HG02798 (cell line): Measurements from ENCODE around the gene NXNL1.
"Not testable (repeated sequence)": the region's sequence is repeated elsewhere in the genome, so short reads cannot be mapped to it uniquely, and the experiment has no call there.

Source experiments
- ATAC-seq: cut with Tn5 transposase; IDR thresholded peaks from one replicate; pipeline ENCODE4 v1.9.1; 2021; ENCODE audit warnings: mild to moderate bottlenecking; ENCODE audit not compliant: unreplicated experiment, poor library complexity

Gene NXNL1

GRCh38 chr19:17487284-17488121, 26.8 kb upstream of the NXNL1 start:
- ATAC-seq: no peak

GRCh38 chr19:17486545-17487240, 26.0 kb upstream of the NXNL1 start:
- no peak for ATAC-seq

- no peak for ATAC-seq
Measured at GRCh38 chr19:17484520-17485185, 23.9 kb upstream of the NXNL1 start.

- ATAC-seq: no peak
Measured at GRCh38 chr19:17483605-17484002, 22.9 kb upstream of the NXNL1 start.

- no peak for ATAC-seq
Measured at GRCh38 chr19:17482877-17483604, 22.3 kb upstream of the NXNL1 start.

- ATAC-seq: no peak
Measured at GRCh38 chr19:17481986-17482385, 21.3 kb upstream of the NXNL1 start.

GRCh38 chr19:17479325-17479791, 18.6 kb upstream of the NXNL1 start:
- no peak for ATAC-seq

- no peak for ATAC-seq
Measured at GRCh38 chr19:17475541-17476115, 14.9 kb upstream of the NXNL1 start.

GRCh38 chr19:17475011-17475540, 14.3 kb upstream of the NXNL1 start:
- ATAC-seq: not testable (repeated sequence)

GRCh38 chr19:17473041-17473440, 12.3 kb upstream of the NXNL1 start:
- ATAC-seq: no peak

- ATAC-seq: no peak
Measured at GRCh38 chr19:17471410-17472125, 10.8 kb upstream of the NXNL1 start.

GRCh38 chr19:17470068-17470841, 9.5 kb upstream of the NXNL1 start, which contains the start of gene SLC27A1:
SLC27A1 (plus strand) TSS chr19:17470524; CDS start chr19:17470541, 17 bp downstream.
- peak; percentile 86 for ATAC-seq

GRCh38 chr19:17469481-17470067, 8.8 kb upstream of the NXNL1 start:
- ATAC-seq: peak; percentile 57

GRCh38 chr19:17469092-17469480, 8.4 kb upstream of the NXNL1 start:
- no peak for ATAC-seq

GRCh38 chr19:17468302-17469091, 7.8 kb upstream of the NXNL1 start:
- no peak for ATAC-seq

GRCh38 chr19:17467471-17468301, 7.0 kb upstream of the NXNL1 start:
- ATAC-seq: no peak
